ENCODE data around the gene MEI1. TPM values are rescaled to one million over a fixed set of nuclear protein-coding genes. Genes with fewer than 3 reads are reported as not detected.

Gene MEI1
- total and polyA plus RNA-seq, 8 donors, result 1.5 to 7.9 (median 3.3) TPM

- no peak for ATAC-seq
Observed at GRCh38 chr22:41657709-41658108, 41.6 kb upstream of the MEI1 start.

GRCh38 chr22:41658869-41659268 lies 40.4 kb upstream of the MEI1 start:
- peaks cover 0 to 100% of the 10 kb centered on the region in 2 donors for H3K36me3 ChIP-seq
- DNase-seq (no peak), ATAC-seq (no peak)
- no peaks in the 10 kb centered on the region for H3K4me1 ChIP-seq
- intact Hi-C loops (cut with DNase I), result no loop called here
- no peaks in the 10 kb centered on the region for H3K9me3 ChIP-seq
- H3K27ac ChIP-seq, result no peak overlapping the region
- H3K27me3 ChIP-seq, result no peaks in the 10 kb centered on the region
- H3K4me3 ChIP-seq, result no peak overlapping the region
- TF ChIP-seq CTCF (IDR thresholded peaks at IDR 0.05), result no peak

More at GRCh38 chr22:41657709-41658108, 41.6 kb upstream of the MEI1 start:
- no peaks in the 10 kb centered on the region for H3K4me1 ChIP-seq
- H3K36me3 ChIP-seq, result peaks cover 0 to 100% of the 10 kb centered on the region in 2 donors
- DNase-seq, result no peak
- H3K27me3 ChIP-seq, result no peaks in the 10 kb centered on the region
- intact Hi-C loops (cut with DNase I), result no loop called here
- TF ChIP-seq CTCF (IDR thresholded peaks at IDR 0.05), result no peak
- no peaks in the 10 kb centered on the region for H3K9me3 ChIP-seq
- no peak overlapping the region for H3K27ac ChIP-seq
- no peak overlapping the region for H3K4me3 ChIP-seq

GRCh38 chr22:41659941-41660340 lies 39.4 kb upstream of the MEI1 start:
- DNase-seq, result no peak

GRCh38 chr22:41660416-41660815 lies 38.9 kb upstream of the MEI1 start:
- intact Hi-C loops (cut with DNase I), result no loop called here
- TF ChIP-seq CTCF (IDR thresholded peaks at IDR 0.05), result no peak
- no peak for ATAC-seq
- H3K9me3 ChIP-seq, result no peaks in the 10 kb centered on the region
- H3K27me3 ChIP-seq, result no peaks in the 10 kb centered on the region
- DNase-seq, result no peak
- no peak overlapping the region for H3K4me3 ChIP-seq
- H3K4me1 ChIP-seq, result no peaks in the 10 kb centered on the region
- peaks cover 0 to 100% of the 10 kb centered on the region in 2 donors for H3K36me3 ChIP-seq
- no peak overlapping the region for H3K27ac ChIP-seq

More at GRCh38 chr22:41659941-41660340, 39.4 kb upstream of the MEI1 start:
- Histone ChIP-seq H3K27ac (no peak overlapping the region), H3K36me3 (peaks cover 0 to 100% of the 10 kb centered on the region in 2 donors), H3K9me3 (no peaks in the 10 kb centered on the region), H3K27me3 (no peaks in the 10 kb centered on the region), H3K4me1 (no peaks in the 10 kb centered on the region), H3K4me3 (no peak overlapping the region)
- intact Hi-C loops (cut with DNase I), result no loop called here
- no peak for ATAC-seq
- no peak for TF ChIP-seq CTCF (IDR thresholded peaks at IDR 0.05)

- H3K27me3 ChIP-seq, result no peaks in the 10 kb centered on the region
- ATAC-seq, result no peak
- no peak for TF ChIP-seq CTCF (IDR thresholded peaks at IDR 0.05)
- no peak for DNase-seq
- H3K4me3 ChIP-seq, result no peak overlapping the region
- no peaks in the 10 kb centered on the region for H3K9me3 ChIP-seq
- no peaks in the 10 kb centered on the region for H3K4me1 ChIP-seq
- no peak overlapping the region for H3K27ac ChIP-seq
- intact Hi-C loops (cut with DNase I), result no loop called here
- H3K36me3 ChIP-seq, result peaks cover 0 to 95% of the 10 kb centered on the region in 2 donors
Observed at GRCh38 chr22:41661088-41661487, 38.2 kb upstream of the MEI1 start.

Data from left lung (tissue), 10 donors.